NCI-H345 treated with DMSO at 0.1 percent for 48 hours (cell line): ENCODE data around the gene MRPS22.
"Not testable (repeated sequence)": the region's sequence is repeated elsewhere in the genome, so short reads cannot be mapped to it uniquely, and the experiment has no call there.

Experiments used
- DNase-seq: peaks from one replicate; lab custom pipeline; 2025; ENCODE audit not compliant: unreplicated experiment; lab: John Stamatoyannopoulos, UW

Gene MRPS22

GRCh38 chr3:139334675-139335074 is 9.1 kb upstream of the MRPS22 start:
- not testable (repeated sequence) for DNase-seq

GRCh38 chr3:139338405-139338804 is 5.4 kb upstream of the MRPS22 start:
- DNase-seq: no peak

- DNase-seq: no peak
These were observed 4.5 kb upstream of the MRPS22 start for GRCh38 chr3:139339219-139339906.

GRCh38 chr3:139340784-139341183 is 3.0 kb upstream of the MRPS22 start:
- no peak for DNase-seq

- no peak for DNase-seq
These were observed 1.8 kb upstream of the MRPS22 start for GRCh38 chr3:139342054-139342453.

- no peak for DNase-seq
These were observed 3.0 kb downstream of the MRPS22 start for GRCh38 chr3:139346771-139347170.

- no peak for DNase-seq
These were observed 10.2 kb downstream of the MRPS22 start for GRCh38 chr3:139353920-139354556.

- no peak for DNase-seq
These were observed 10.8 kb downstream of the MRPS22 start for GRCh38 chr3:139354661-139355060.

GRCh38 chr3:139355476-139355875 is 11.7 kb downstream of the MRPS22 start:
- no peak for DNase-seq

- DNase-seq: no peak
These were observed 12.1 kb downstream of the MRPS22 start for GRCh38 chr3:139355891-139356290.

GRCh38 chr3:139357899-139358298 is 14.1 kb downstream of the MRPS22 start:
- no peak for DNase-seq

- peak; percentile 55 for DNase-seq
These were observed 15.2 kb downstream of the MRPS22 start for GRCh38 chr3:139358841-139359562.

GRCh38 chr3:139361276-139361675 is 17.5 kb downstream of the MRPS22 start:
- DNase-seq: no peak

GRCh38 chr3:139364549-139364948 is 20.7 kb downstream of the MRPS22 start:
- DNase-seq: no peak

- DNase-seq: no peak
These were observed 30.3 kb downstream of the MRPS22 start for GRCh38 chr3:139374099-139374498.

GRCh38 chr3:139377378-139377777 is 33.6 kb downstream of the MRPS22 start:
- DNase-seq: no peak

GRCh38 chr3:139378587-139379241 is 34.9 kb downstream of the MRPS22 start:
- DNase-seq: peak; percentile 85

GRCh38 chr3:139380575-139380974 is 36.8 kb downstream of the MRPS22 start:
- no peak for DNase-seq

- DNase-seq: not testable (repeated sequence)
These were observed 38.5 kb downstream of the MRPS22 start for GRCh38 chr3:139382291-139382690.

- DNase-seq: no peak
These were observed 44.3 kb downstream of the MRPS22 start for GRCh38 chr3:139388077-139388476.

GRCh38 chr3:139388821-139389551 is 45.2 kb downstream of the MRPS22 start:
- DNase-seq: no peak
